ENCODE results near the gene ETS1.

DNA sequence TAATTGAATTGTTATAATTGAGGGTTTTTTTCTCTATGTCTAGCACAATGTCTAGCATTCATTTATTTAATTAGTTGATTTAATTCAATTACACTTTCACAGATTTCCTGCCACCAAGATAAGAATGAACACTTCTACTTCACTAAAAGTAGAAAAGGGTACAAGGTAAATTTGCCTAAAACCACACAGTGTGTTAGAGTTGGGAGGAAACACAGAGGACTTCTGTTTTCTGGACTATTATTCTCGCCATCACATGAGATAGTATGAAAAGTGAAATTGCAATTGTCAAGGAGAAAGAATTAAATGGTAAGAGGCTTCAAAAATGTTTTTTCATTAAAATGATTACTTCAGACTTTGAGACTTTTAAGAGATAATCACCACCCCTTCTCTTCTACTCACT lies 109.5 kb downstream of the ETS1 start:
- TF ChIP-seq POLR2A (IDR thresholded peaks at IDR 0.05) (no peak), CTCF (IDR thresholded peaks at IDR 0.05) (no peak)
